K562 (cell line): ENCODE measurements around the gene METAP2. TPM values are rescaled to one million over a fixed set of nuclear protein-coding genes. Genes with fewer than 3 reads are reported as not detected.

Experiments
- ATAC-seq: fragments of 200-7000 bp; cut with Tn5 transposase; 3 replicates; pipeline ENCODE4 v1.9.1; 2020; ENCODE audit warnings: moderate library complexity
- BruUV-seq: library from RNA; stranded (reverse); fragments of 400-500 nt; replicated peaks from 2 replicates; lab custom pipeline; 2021; lab: Mats Ljungman, UMichigan
- CTCF ChIA-PET: fragments of 300-600 bp; formaldehyde crosslinking; extraction: SDS; loops from one replicate; lab custom pipeline; 2021; ENCODE audit warnings: low intra/inter-chr PET ratio; lab: Yijun Ruan, JAX
- POLR2A ChIA-PET: fragments of 300-600, 350-650 bp; sonication (Branson Sonifier 250); formaldehyde crosslinking; extraction: SDS; loops from one replicate; lab custom pipeline; 2021; ENCODE audit warnings: antibody characterized with exemption, inconsistent platforms; lab: Yijun Ruan, JAX
- DNase-seq, 4 experiments: peaks; one replicate each; pipeline versions ENCODE4 v3.0.0 to v3.0.0-alpha.2; 2011 to 2018; ENCODE audit warnings: low spot score in 3 of 4, mixed read lengths in 3 of 4; ENCODE audit errors: extremely low read depth in 1 of 4
- FAIRE-seq: peaks from 2 replicates; lab custom pipeline; 2011; peaks lifted over from hg19 to GRCh38; lab: Jason Lieb, UNC
- H2AFZ ChIP-seq: 2 replicates; pipeline ENCODE4 v1.6.0; 2011; ENCODE audit warnings: low read depth, low read length, control low read depth, inconsistent platforms
- H3K27ac ChIP-seq: fragments of 200-600 bp; 3 replicates; pipeline ENCODE4 v1.8.0; 2011; ENCODE audit warnings: low read depth, mild to moderate bottlenecking, control low read depth, inconsistent platforms, low read length, moderate library complexity, mixed read lengths; ENCODE audit errors: extremely low read depth
- H3K27me3 ChIP-seq, 2 experiments: fragments of 300-600 bp in 1 of 2; 2 replicates in 1 of 2; 3 replicates in 1 of 2; pipeline versions ENCODE4 v1.6.0 to v1.8.0; 2011; ENCODE audit warnings: inconsistent platforms in 2 of 2, low read length in 2 of 2, mild to moderate bottlenecking in 1 of 2, mixed read lengths in 1 of 2, moderate library complexity in 1 of 2; ENCODE audit not compliant: control insufficient read depth in 2 of 2, insufficient read depth in 2 of 2
- H3K36me3 ChIP-seq: fragments of 300-600 bp; 3 replicates; pipeline ENCODE4 v1.8.0; 2011; ENCODE audit warnings: mild to moderate bottlenecking, low read length, inconsistent platforms; ENCODE audit not compliant: control insufficient read depth, insufficient read depth
- H3K4me1 ChIP-seq, 2 experiments: fragments of 200-600 bp in 1 of 2; replicated peaks in 1 of 2; 2 replicates in 1 of 2; 3 replicates in 1 of 2; pipeline versions ENCODE4 v1.5.1 to v1.8.0; 2011; ENCODE audit warnings: inconsistent platforms in 2 of 2, low read length in 2 of 2, mild to moderate bottlenecking in 1 of 2, mixed read lengths in 1 of 2, moderate library complexity in 1 of 2; ENCODE audit not compliant: control insufficient read depth in 2 of 2, insufficient read depth in 2 of 2
- H3K4me2 ChIP-seq: 2 replicates; pipeline ENCODE4 v1.6.1; 2011; ENCODE audit warnings: low read length, control low read depth, inconsistent platforms, mixed read lengths; ENCODE audit not compliant: insufficient read depth
- H3K4me3 ChIP-seq: fragments of 200-600 bp; sonication (generic), shearing (Covaris generic); 2 replicates; pipeline ENCODE4 v1.5.1; 2016; ENCODE audit warnings: control low read depth, inconsistent platforms
- H3K79me2 ChIP-seq: fragments of 200-600 bp; 3 replicates; pipeline ENCODE4 v1.8.0; 2011; ENCODE audit warnings: low read length, inconsistent platforms; ENCODE audit not compliant: control insufficient read depth, insufficient read depth
- H3K9ac ChIP-seq, 2 experiments: 2 replicates each; pipeline versions ENCODE4 v1.6.0 to v1.6.1; 2011; ENCODE audit warnings: low read depth in 2 of 2, low read length in 2 of 2, control low read depth in 1 of 2, inconsistent platforms in 1 of 2, mild to moderate bottlenecking in 1 of 2, mixed read lengths in 1 of 2; ENCODE audit not compliant: insufficient read depth in 1 of 2
- H3K9me1 ChIP-seq: one replicate; pipeline ENCODE4 v1.6.0; 2011; ENCODE audit warnings: inconsistent platforms, mild to moderate bottlenecking, low read length, moderate library complexity; ENCODE audit not compliant: control insufficient read depth, insufficient read depth
- H3K9me3 ChIP-seq: replicated peaks from 2 replicates; pipeline ENCODE4 v1.5.1; 2011; ENCODE audit warnings: low read depth, low read length, inconsistent platforms; ENCODE audit not compliant: control insufficient read depth, insufficient read depth
- H4K20me1 ChIP-seq: replicated peaks from 2 replicates; pipeline ENCODE4 v1.6.1; 2011; ENCODE audit warnings: low read length, inconsistent platforms, mixed read lengths; ENCODE audit not compliant: control insufficient read depth, insufficient read depth
- GABPA ChIP-seq: fragments of 200-800 bp; sonication (Bioruptor generic); conservative IDR thresholded peaks from 2 replicates; pipeline ENCODE4 v1.6.1; 2016; ENCODE audit warnings: low read depth, missing genetic modification characterization, missing compliant biosample characterization
- ZNF668 ChIP-seq: fragments of 250-450 bp; sonication (Bioruptor Pico); IDR thresholded peaks from 2 replicates; pipeline ENCODE4 v1.8.0; 2022; ENCODE audit warnings: mild to moderate bottlenecking, inconsistent platforms
- WGBS: fragments of 100-300 bp; shearing (Covaris generic); methylation state at CpG from one replicate; pipeline ENCODE4 v1.1.6; 2016; ENCODE audit warnings: low coverage, mixed read lengths; ENCODE audit not compliant: insufficient coverage; ENCODE audit errors: missing lambda C conversion rate; 5-methylcytosine and 5-hydroxymethylcytosine counted together
- in situ Hi-C: fragments of 300-500 bp; cut with MboI; formaldehyde crosslinking; loops from 4 replicates; pipeline ENCODE4 v1.15.0; 2018; ENCODE audit warnings: inconsistent platforms, mixed read lengths
- intact Hi-C: fragments of 100-400 bp; cut with micrococcal nuclease; formaldehyde crosslinking; loops from 2 replicates; pipeline ENCODE4 v1.14.2; 2022
- polyA plus RNA-seq, 8 experiments: library from polyadenylated mRNA; depleted of rRNA in 4 of 8; stranded (reverse) in 5 of 8; unstranded in 3 of 8; fragments of >200 nt; fragmentation: Nextera tagmentation in 2 of 8; fragmentation: Illumina TruSeq in 1 of 8; extraction: Ambion mirVana in 2 of 8; extraction: Trizol in 1 of 8; gene quantifications; 2 replicates each; pipeline versions ENCODE4 v1.2.1 to v1.2.3, GENCODE V29; 2011 to 2014; ENCODE audit warnings: inconsistent platforms in 1 of 8, missing spikeins in 1 of 8
- total RNA-seq, 7 experiments: library from RNA; depleted of rRNA in 6 of 7; stranded (reverse); fragments of >200 nt in 6 of 7; fragmentation: Illumina TruSeq in 2 of 7; extraction: Trizol in 2 of 7; gene quantifications; 2 replicates each; pipeline versions ENCODE4 v1.2.1 to v1.2.3, GENCODE V29; 2011 to 2021; ENCODE audit warnings: low replicate concordance in 1 of 7
- TF ChIP-seq, protein P1 (sequence below): fragments of 250-450 bp; sonication (Bioruptor Pico); IDR thresholded peaks from 2 replicates; pipeline ENCODE4 v1.5.0; 2020; ENCODE audit warnings: mild to moderate bottlenecking, borderline replicate concordance
- TF ChIP-seq, protein P2 (sequence below): fragments of 150-350 bp; conservative IDR thresholded peaks from 2 replicates; pipeline ENCODE4 v1.6.1; 2014; ENCODE audit warnings: low read length

The METAP2 gene
- total and polyA plus RNA-seq, 9 of the 15 experiments (the other 6 are each of a cell fraction or from before 2014, with no cell fraction given), result 75.5 to 205 (median 164) TPM

DNA sequence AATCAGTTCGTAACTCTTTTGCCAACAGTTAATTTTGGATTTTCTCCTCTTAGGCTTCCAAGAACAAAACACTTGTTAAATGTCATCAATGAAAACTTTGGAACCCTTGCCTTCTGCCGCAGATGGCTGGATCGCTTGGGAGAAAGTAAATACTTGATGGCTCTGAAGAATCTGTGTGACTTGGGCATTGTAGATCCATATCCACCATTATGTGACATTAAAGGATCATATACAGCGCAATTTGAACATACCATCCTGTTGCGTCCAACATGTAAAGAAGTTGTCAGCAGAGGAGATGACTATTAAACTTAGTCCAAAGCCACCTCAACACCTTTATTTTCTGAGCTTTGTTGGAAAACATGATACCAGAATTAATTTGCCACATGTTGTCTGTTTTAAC, 39.6 kb downstream of the METAP2 start:
- no peak overlapping the region for H3K4me2 ChIP-seq
- TF ChIP-seq GABPA (tag) (no peak), ZNF668 (CRISPR knock-in tag) (no peak)
- TF ChIP-seq, protein P1, sequence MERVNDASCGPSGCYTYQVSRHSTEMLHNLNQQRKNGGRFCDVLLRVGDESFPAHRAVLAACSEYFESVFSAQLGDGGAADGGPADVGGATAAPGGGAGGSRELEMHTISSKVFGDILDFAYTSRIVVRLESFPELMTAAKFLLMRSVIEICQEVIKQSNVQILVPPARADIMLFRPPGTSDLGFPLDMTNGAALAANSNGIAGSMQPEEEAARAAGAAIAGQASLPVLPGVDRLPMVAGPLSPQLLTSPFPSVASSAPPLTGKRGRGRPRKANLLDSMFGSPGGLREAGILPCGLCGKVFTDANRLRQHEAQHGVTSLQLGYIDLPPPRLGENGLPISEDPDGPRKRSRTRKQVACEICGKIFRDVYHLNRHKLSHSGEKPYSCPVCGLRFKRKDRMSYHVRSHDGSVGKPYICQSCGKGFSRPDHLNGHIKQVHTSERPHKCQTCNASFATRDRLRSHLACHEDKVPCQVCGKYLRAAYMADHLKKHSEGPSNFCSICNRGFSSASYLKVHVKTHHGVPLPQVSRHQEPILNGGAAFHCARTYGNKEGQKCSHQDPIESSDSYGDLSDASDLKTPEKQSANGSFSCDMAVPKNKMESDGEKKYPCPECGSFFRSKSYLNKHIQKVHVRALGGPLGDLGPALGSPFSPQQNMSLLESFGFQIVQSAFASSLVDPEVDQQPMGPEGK (CRISPR knock-in tag), result no peak
- TF ChIP-seq, protein P2, sequence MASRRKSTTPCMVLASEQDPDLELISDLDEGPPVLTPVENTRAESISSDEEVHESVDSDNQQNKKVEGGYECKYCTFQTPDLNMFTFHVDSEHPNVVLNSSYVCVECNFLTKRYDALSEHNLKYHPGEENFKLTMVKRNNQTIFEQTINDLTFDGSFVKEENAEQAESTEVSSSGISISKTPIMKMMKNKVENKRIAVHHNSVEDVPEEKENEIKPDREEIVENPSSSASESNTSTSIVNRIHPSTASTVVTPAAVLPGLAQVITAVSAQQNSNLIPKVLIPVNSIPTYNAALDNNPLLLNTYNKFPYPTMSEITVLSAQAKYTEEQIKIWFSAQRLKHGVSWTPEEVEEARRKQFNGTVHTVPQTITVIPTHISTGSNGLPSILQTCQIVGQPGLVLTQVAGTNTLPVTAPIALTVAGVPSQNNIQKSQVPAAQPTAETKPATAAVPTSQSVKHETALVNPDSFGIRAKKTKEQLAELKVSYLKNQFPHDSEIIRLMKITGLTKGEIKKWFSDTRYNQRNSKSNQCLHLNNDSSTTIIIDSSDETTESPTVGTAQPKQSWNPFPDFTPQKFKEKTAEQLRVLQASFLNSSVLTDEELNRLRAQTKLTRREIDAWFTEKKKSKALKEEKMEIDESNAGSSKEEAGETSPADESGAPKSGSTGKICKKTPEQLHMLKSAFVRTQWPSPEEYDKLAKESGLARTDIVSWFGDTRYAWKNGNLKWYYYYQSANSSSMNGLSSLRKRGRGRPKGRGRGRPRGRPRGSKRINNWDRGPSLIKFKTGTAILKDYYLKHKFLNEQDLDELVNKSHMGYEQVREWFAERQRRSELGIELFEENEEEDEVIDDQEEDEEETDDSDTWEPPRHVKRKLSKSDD, result no peak
- intact Hi-C loops, result no loop called here
- H4K20me1 ChIP-seq, result no peaks in the 10 kb centered on the region
- no peak overlapping the region for H3K9ac ChIP-seq
- ChIA-PET CTCF (no interaction called here), POLR2A (no interaction called here)
- no peaks in the 10 kb centered on the region for H3K27me3 ChIP-seq
- WGBS, result 97% methylated on average over 5 of the region's 5 CpGs
- no peaks in the 10 kb centered on the region for H3K9me3 ChIP-seq
- in situ Hi-C loops, result no loop called here
- ATAC-seq (no peak), DNase-seq (no peak), FAIRE-seq (no peak)
- no peak overlapping the region for H3K27ac ChIP-seq
- no peaks in the 10 kb centered on the region for H3K79me2 ChIP-seq
- BruUV-seq, result no TSS peak
- no peak overlapping the region for H2AFZ ChIP-seq
- H3K4me3 ChIP-seq, result no peak overlapping the region
- H3K4me1 ChIP-seq, result peaks cover 7 to 10% of the 10 kb centered on the region in 2 experiments; a peak in 4 of 5 replicates
- H3K36me3 ChIP-seq, result peaks cover 66% of the 10 kb centered on the region
- no peaks in the 10 kb centered on the region for H3K9me1 ChIP-seq
